HuH-7.5 (cell line): ENCODE measurements around the gene MIPEP.

Experiments used
- DNase-seq: peaks from one replicate; pipeline ENCODE4 v3.0.0; 2011; ENCODE audit warnings: low spot score

MIPEP gene

GRCh38 chr13:23810685-23811240 is 78.4 kb downstream of the MIPEP start:
- no peak for DNase-seq

- DNase-seq, result no peak
Measured at GRCh38 chr13:23808803-23809202, 80.4 kb downstream of the MIPEP start.

- no peak for DNase-seq
Measured at GRCh38 chr13:23806874-23807526, 82.2 kb downstream of the MIPEP start.

- no peak for DNase-seq
Measured at GRCh38 chr13:23805821-23806220, 83.4 kb downstream of the MIPEP start.

GRCh38 chr13:23805122-23805521 is 84.1 kb downstream of the MIPEP start:
- no peak for DNase-seq

- DNase-seq, result no peak
Measured at GRCh38 chr13:23804166-23804565, 85.0 kb downstream of the MIPEP start.

GRCh38 chr13:23801141-23801540 is 88.1 kb downstream of the MIPEP start:
- DNase-seq, result no peak

GRCh38 chr13:23799945-23800344 is 89.3 kb downstream of the MIPEP start:
- DNase-seq, result no peak

GRCh38 chr13:23797276-23797903 is 91.8 kb downstream of the MIPEP start:
- no peak for DNase-seq

GRCh38 chr13:23796551-23796950 is 92.6 kb downstream of the MIPEP start:
- DNase-seq, result no peak

GRCh38 chr13:23794267-23795161 is 94.7 kb downstream of the MIPEP start:
- no peak for DNase-seq

- no peak for DNase-seq
Measured at GRCh38 chr13:23793711-23794110, 95.5 kb downstream of the MIPEP start.

GRCh38 chr13:23792680-23793079 is 96.5 kb downstream of the MIPEP start:
- no peak for DNase-seq

GRCh38 chr13:23790577-23791170 is 98.5 kb downstream of the MIPEP start:
- DNase-seq, result no peak

- DNase-seq, result no peak
Measured at GRCh38 chr13:23789576-23790346, 99.4 kb downstream of the MIPEP start.

- DNase-seq, result no peak
Measured at GRCh38 chr13:23788459-23788858, 100.7 kb downstream of the MIPEP start.

GRCh38 chr13:23787464-23787863 is 101.7 kb downstream of the MIPEP start:
- peak; percentile 8 for DNase-seq

GRCh38 chr13:23786607-23787006 is 102.6 kb downstream of the MIPEP start:
- no peak for DNase-seq

- DNase-seq, result no peak
Measured at GRCh38 chr13:23778879-23779278, 110.3 kb downstream of the MIPEP start.

- DNase-seq, result no peak
Measured at GRCh38 chr13:23778002-23778652, 111.1 kb downstream of the MIPEP start.

GRCh38 chr13:23777575-23777870 is 111.7 kb downstream of the MIPEP start:
- no peak for DNase-seq
